Stimulated activated naive CD8-positive, alpha-beta T cell treated with anti-CD3 and anti-CD28 coated beads, Interleukin-15, amount 100 ng/mL, for 72 hours (primary cell): ENCODE results near the gene CNP.

Experiments
- ATAC-seq: fragments of 150-1000 bp; cut with Tn5 transposase; 2 replicates; pipeline ENCODE4 v1.10.0; 2021; ENCODE audit warnings: mild to moderate bottlenecking, moderate library complexity
- DNase-seq, 2 donors: peaks; one replicate each; pipeline ENCODE4 v3.0.0; 2021 to 2022
- H3K27ac Mint-ChIP-seq, 2 donors: one replicate each; pipeline ENCODE4 v1.8.0; 2022; ENCODE audit warnings: mild to moderate bottlenecking in 2 of 2, mixed read lengths in 2 of 2, moderate library complexity in 2 of 2
- H3K27me3 Mint-ChIP-seq: one replicate; pipeline ENCODE4 v1.8.0; 2022; ENCODE audit warnings: mixed read lengths
- H3K4me1 Mint-ChIP-seq: one replicate; pipeline ENCODE4 v1.8.0; 2022; ENCODE audit warnings: mild to moderate bottlenecking, mixed read lengths
- H3K4me3 Mint-ChIP-seq, 2 donors: one replicate each; pipeline ENCODE4 v1.8.0; 2022; ENCODE audit warnings: mild to moderate bottlenecking in 2 of 2, mixed read lengths in 2 of 2, moderate library complexity in 1 of 2
- H3K9me3 Mint-ChIP-seq, 2 donors: one replicate each; pipeline ENCODE4 v1.8.0; 2022; ENCODE audit warnings: mixed read lengths in 2 of 2

CNP gene

GRCh38 chr17:41962111-41962510 is 4.5 kb upstream of the CNP start:
- Mint-ChIP-seq H3K4me1 (peaks cover 21% of the 10 kb centered on the region), H3K27me3 (no peaks in the 10 kb centered on the region), H3K4me3 (no peak overlapping the region), H3K9me3 (no peaks in the 10 kb centered on the region), H3K27ac (no peak overlapping the region)
- no peak for DNase-seq
- no peak for ATAC-seq

GRCh38 chr17:41962768-41963434 is 3.7 kb upstream of the CNP start:
- no peaks in the 10 kb centered on the region for H3K27me3 Mint-ChIP-seq
- ATAC-seq (peak; percentile 28), DNase-seq (peak; percentile 68 to 72)
- H3K9me3 Mint-ChIP-seq, result no peaks in the 10 kb centered on the region
- H3K4me1 Mint-ChIP-seq, result peaks cover 29% of the 10 kb centered on the region
- no peak overlapping the region for H3K4me3 Mint-ChIP-seq
- peak overlapping the region in 1 of 2 donors; percentile 64 for H3K27ac Mint-ChIP-seq

GRCh38 chr17:41965694-41966462 is 717 bp upstream of the CNP start:
- peak; percentile 61 for ATAC-seq

GRCh38 chr17:41967141-41967920 is 736 bp downstream of the CNP start:
- peak overlapping the region; percentile 83 to 91 for H3K4me3 Mint-ChIP-seq
- no peaks in the 10 kb centered on the region for H3K27me3 Mint-ChIP-seq
- DNase-seq, result peak in 1 of 2 donors; percentile 50
- peak; percentile 28 for ATAC-seq
- H3K27ac Mint-ChIP-seq, result peak overlapping the region; percentile 76 to 92
- H3K9me3 Mint-ChIP-seq, result no peaks in the 10 kb centered on the region
- peaks cover 65% of the 10 kb centered on the region for H3K4me1 Mint-ChIP-seq

More at GRCh38 chr17:41965694-41966462, 717 bp upstream of the CNP start:
- peak; percentile 49 to 70 for DNase-seq
- peak overlapping the region; percentile 83 to 91 for H3K4me3 Mint-ChIP-seq
- H3K4me1 Mint-ChIP-seq, result peaks cover 57% of the 10 kb centered on the region
- H3K27ac Mint-ChIP-seq, result peak overlapping the region; percentile 41 to 72
- H3K27me3 Mint-ChIP-seq, result no peaks in the 10 kb centered on the region
- H3K9me3 Mint-ChIP-seq, result no peaks in the 10 kb centered on the region

- H3K4me1 Mint-ChIP-seq, result peaks cover 65% of the 10 kb centered on the region
- no peaks in the 10 kb centered on the region for H3K27me3 Mint-ChIP-seq
- DNase-seq (no peak), ATAC-seq (no peak)
- H3K9me3 Mint-ChIP-seq, result no peaks in the 10 kb centered on the region
- H3K27ac Mint-ChIP-seq, result peak overlapping the region; percentile 9 to 56
- H3K4me3 Mint-ChIP-seq, result peak overlapping the region; percentile 83 to 91
These were observed 1.5 kb downstream of the CNP start for GRCh38 chr17:41967921-41968578.

GRCh38 chr17:41968676-41969075 is 2.1 kb downstream of the CNP start:
- ATAC-seq (no peak), DNase-seq (no peak)
- peak overlapping the region in 1 of 2 donors; percentile 56 for H3K27ac Mint-ChIP-seq
- H3K4me1 Mint-ChIP-seq, result peaks cover 65% of the 10 kb centered on the region
- no peaks in the 10 kb centered on the region for H3K9me3 Mint-ChIP-seq
- peak overlapping the region in 1 of 2 donors; percentile 83 for H3K4me3 Mint-ChIP-seq
- no peaks in the 10 kb centered on the region for H3K27me3 Mint-ChIP-seq

- no peaks in the 10 kb centered on the region for H3K9me3 Mint-ChIP-seq
- DNase-seq (no peak), ATAC-seq (no peak)
- H3K4me3 Mint-ChIP-seq, result no peak overlapping the region
- H3K27me3 Mint-ChIP-seq, result no peaks in the 10 kb centered on the region
- H3K27ac Mint-ChIP-seq, result no peak overlapping the region
- H3K4me1 Mint-ChIP-seq, result peaks cover 53% of the 10 kb centered on the region
These were observed 4.3 kb downstream of the CNP start for GRCh38 chr17:41970901-41971331.

GRCh38 chr17:41971721-41972523 is 5.3 kb downstream of the CNP start:
- Mint-ChIP-seq H3K4me3 (no peak overlapping the region), H3K9me3 (no peaks in the 10 kb centered on the region), H3K4me1 (peaks cover 57% of the 10 kb centered on the region), H3K27me3 (no peaks in the 10 kb centered on the region), H3K27ac (peak overlapping the region in 1 of 2 donors; percentile 6)
- no peak for DNase-seq
- ATAC-seq, result no peak

GRCh38 chr17:41972571-41973407 is 6.2 kb downstream of the CNP start:
- peak overlapping the region; percentile 16 to 56 for H3K27ac Mint-ChIP-seq
- peak; percentile 5 for ATAC-seq
- peaks cover 50% of the 10 kb centered on the region for H3K4me1 Mint-ChIP-seq
- no peak overlapping the region for H3K4me3 Mint-ChIP-seq
- H3K9me3 Mint-ChIP-seq, result no peaks in the 10 kb centered on the region
- no peak for DNase-seq
- no peaks in the 10 kb centered on the region for H3K27me3 Mint-ChIP-seq

- no peak for ATAC-seq
- no peak for DNase-seq
- no peaks in the 10 kb centered on the region for H3K9me3 Mint-ChIP-seq
- H3K4me1 Mint-ChIP-seq, result peaks cover 43% of the 10 kb centered on the region
- peak overlapping the region in 1 of 2 donors; percentile 4 for H3K27ac Mint-ChIP-seq
- no peaks in the 10 kb centered on the region for H3K27me3 Mint-ChIP-seq
- H3K4me3 Mint-ChIP-seq, result no peak overlapping the region
These were observed 6.8 kb downstream of the CNP start for GRCh38 chr17:41973408-41973811.

GRCh38 chr17:41974031-41974430 is 7.4 kb downstream of the CNP start:
- DNase-seq (no peak), ATAC-seq (no peak)
- Mint-ChIP-seq H3K27me3 (no peaks in the 10 kb centered on the region), H3K27ac (peak overlapping the region in 1 of 2 donors; percentile 72), H3K4me1 (peaks cover 37% of the 10 kb centered on the region), H3K9me3 (no peaks in the 10 kb centered on the region), H3K4me3 (no peak overlapping the region)

GRCh38 chr17:41974658-41975057 is 8.1 kb downstream of the CNP start:
- DNase-seq (no peak), ATAC-seq (no peak)

GRCh38 chr17:41975099-41976083 is 8.8 kb downstream of the CNP start:
- ATAC-seq, result no peak
- H3K4me3 Mint-ChIP-seq, result no peak overlapping the region
- no peaks in the 10 kb centered on the region for H3K9me3 Mint-ChIP-seq
- DNase-seq, result no peak
- H3K27me3 Mint-ChIP-seq, result no peaks in the 10 kb centered on the region
- peaks cover 25% of the 10 kb centered on the region for H3K4me1 Mint-ChIP-seq
- peak overlapping the region in 1 of 2 donors; percentile 79 for H3K27ac Mint-ChIP-seq

More at GRCh38 chr17:41974658-41975057, 8.1 kb downstream of the CNP start:
- H3K27me3 Mint-ChIP-seq, result no peaks in the 10 kb centered on the region
- H3K27ac Mint-ChIP-seq, result peak overlapping the region in 1 of 2 donors; percentile 72
- H3K9me3 Mint-ChIP-seq, result no peaks in the 10 kb centered on the region
- H3K4me1 Mint-ChIP-seq, result peaks cover 32% of the 10 kb centered on the region
- no peak overlapping the region for H3K4me3 Mint-ChIP-seq
